Muscle layer of colon (tissue), 2 donors: ENCODE data around the gene COL13A1.

Source experiments
- H3K27ac ChIP-seq: one replicate; pipeline ENCODE4 v1.7.0; 2013; ENCODE audit warnings: low read depth, mild to moderate bottlenecking, low read length, moderate library complexity
- H3K27me3 ChIP-seq, 2 donors: one replicate each; pipeline ENCODE4 v1.7.0; 2013; ENCODE audit warnings: low read length in 2 of 2, mild to moderate bottlenecking in 2 of 2; ENCODE audit not compliant: insufficient read depth in 2 of 2, control insufficient read depth in 1 of 2
- H3K36me3 ChIP-seq: one replicate; pipeline ENCODE4 v1.7.0; 2013; ENCODE audit warnings: mild to moderate bottlenecking, low read length; ENCODE audit not compliant: insufficient read depth
- H3K4me1 ChIP-seq: one replicate; pipeline ENCODE4 v1.7.0; 2013; ENCODE audit warnings: mild to moderate bottlenecking, low read length; ENCODE audit not compliant: insufficient read depth
- H3K4me3 ChIP-seq, 2 donors: one replicate each; pipeline ENCODE4 v1.7.0; 2013; ENCODE audit warnings: low read length in 2 of 2, low read depth in 1 of 2, mild to moderate bottlenecking in 1 of 2, moderate library complexity in 1 of 2
- H3K9ac ChIP-seq: one replicate; pipeline ENCODE4 v1.7.0; 2013; ENCODE audit warnings: low read length
- H3K9me3 ChIP-seq: one replicate; pipeline ENCODE4 v1.7.0; 2013; ENCODE audit warnings: mild to moderate bottlenecking, low read length
- donor health status: abdominal sarcoma.
- donor health status: Adenocarcinoma of cecum.

Gene COL13A1

GRCh38 chr10:69870591-69870990 is 68.9 kb downstream of the COL13A1 start:
- Histone ChIP-seq H3K9me3 (no peaks in the 10 kb centered on the region), H3K36me3 (no peaks in the 10 kb centered on the region), H3K27me3 (no peaks in the 10 kb centered on the region), H3K4me1 (peaks cover 13% of the 10 kb centered on the region), H3K9ac (no peak overlapping the region), H3K4me3 (no peak overlapping the region), H3K27ac (no peak overlapping the region)

GRCh38 chr10:69871074-69871473 is 69.4 kb downstream of the COL13A1 start:
- H3K4me1 ChIP-seq: peaks cover 12% of the 10 kb centered on the region

DNA sequence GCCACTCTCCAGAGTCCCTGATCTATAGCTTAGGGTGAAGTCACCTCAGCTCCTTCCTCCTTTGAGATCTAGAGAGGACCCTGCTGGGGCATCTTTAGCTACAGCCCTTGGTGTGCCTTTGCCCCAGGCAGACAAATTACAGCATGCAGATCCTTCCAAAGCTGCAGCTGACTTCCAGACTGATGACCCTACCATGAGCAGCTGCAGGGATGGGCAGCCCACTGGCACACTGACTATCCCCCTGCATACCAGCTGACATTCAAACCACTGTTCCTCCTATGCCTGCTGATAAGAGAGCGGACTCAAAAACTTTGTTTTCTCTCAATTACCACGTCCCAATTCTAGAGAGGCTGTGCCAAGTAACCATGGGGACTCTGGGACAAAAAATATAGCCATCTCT is 70.6 kb downstream of the COL13A1 start:
- no peaks in the 10 kb centered on the region for H3K27me3 ChIP-seq
- H3K9me3 ChIP-seq: no peaks in the 10 kb centered on the region
- H3K4me1 ChIP-seq: peaks cover under 1% of the 10 kb centered on the region
- H3K9ac ChIP-seq: no peak overlapping the region
- H3K27ac ChIP-seq: no peak overlapping the region
- no peaks in the 10 kb centered on the region for H3K36me3 ChIP-seq
- H3K4me3 ChIP-seq: no peak overlapping the region

More at GRCh38 chr10:69871074-69871473, 69.4 kb downstream of the COL13A1 start:
- H3K9ac ChIP-seq: no peak overlapping the region
- no peaks in the 10 kb centered on the region for H3K27me3 ChIP-seq
- no peak overlapping the region for H3K4me3 ChIP-seq
- H3K36me3 ChIP-seq: no peaks in the 10 kb centered on the region
- H3K9me3 ChIP-seq: no peaks in the 10 kb centered on the region
- no peak overlapping the region for H3K27ac ChIP-seq

GRCh38 chr10:69873135-69873639 is 71.5 kb downstream of the COL13A1 start:
- no peaks in the 10 kb centered on the region for H3K9me3 ChIP-seq
- no peak overlapping the region for H3K4me3 ChIP-seq
- no peaks in the 10 kb centered on the region for H3K4me1 ChIP-seq
- H3K27me3 ChIP-seq: no peaks in the 10 kb centered on the region
- no peak overlapping the region for H3K9ac ChIP-seq
- H3K27ac ChIP-seq: no peak overlapping the region
- H3K36me3 ChIP-seq: no peaks in the 10 kb centered on the region

GRCh38 chr10:69874449-69874848 is 72.7 kb downstream of the COL13A1 start:
- Histone ChIP-seq H3K4me1 (peaks cover 5% of the 10 kb centered on the region), H3K36me3 (no peaks in the 10 kb centered on the region), H3K4me3 (no peak overlapping the region), H3K27ac (no peak overlapping the region), H3K27me3 (no peaks in the 10 kb centered on the region), H3K9me3 (no peaks in the 10 kb centered on the region), H3K9ac (no peak overlapping the region)

DNA sequence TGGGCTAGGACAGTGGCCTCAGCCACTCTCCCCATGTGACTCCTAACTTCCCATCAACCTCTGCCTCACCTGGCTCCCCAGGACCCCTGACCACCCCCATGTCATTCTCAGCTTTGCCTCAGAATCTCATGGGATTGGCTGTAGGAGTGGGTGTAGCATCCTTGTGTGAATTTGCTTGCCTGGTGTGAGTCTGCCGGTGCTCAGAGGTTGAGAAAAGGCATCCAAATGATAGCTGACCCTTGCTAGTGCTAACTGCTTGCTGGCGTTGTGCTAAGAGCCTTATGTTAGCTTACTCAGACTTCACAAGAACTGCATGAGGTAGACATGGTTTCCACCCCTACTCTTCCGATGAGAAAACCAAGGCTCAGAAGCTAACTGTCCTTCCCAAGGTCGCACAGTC is 74.2 kb downstream of the COL13A1 start:
- Histone ChIP-seq H3K27ac (no peak overlapping the region), H3K4me3 (no peak overlapping the region), H3K36me3 (no peaks in the 10 kb centered on the region), H3K9me3 (no peaks in the 10 kb centered on the region), H3K9ac (no peak overlapping the region), H3K4me1 (peaks cover 11% of the 10 kb centered on the region), H3K27me3 (no peaks in the 10 kb centered on the region)

GRCh38 chr10:69876286-69876685 is 74.6 kb downstream of the COL13A1 start:
- Histone ChIP-seq H3K36me3 (no peaks in the 10 kb centered on the region), H3K9me3 (no peaks in the 10 kb centered on the region), H3K27ac (no peak overlapping the region), H3K4me1 (peaks cover 11% of the 10 kb centered on the region), H3K9ac (no peak overlapping the region), H3K27me3 (no peaks in the 10 kb centered on the region), H3K4me3 (no peak overlapping the region)

- H3K27me3 ChIP-seq: no peaks in the 10 kb centered on the region
- H3K27ac ChIP-seq: no peak overlapping the region
- peaks cover 11% of the 10 kb centered on the region for H3K4me1 ChIP-seq
- H3K36me3 ChIP-seq: no peaks in the 10 kb centered on the region
- no peak overlapping the region for H3K4me3 ChIP-seq
- H3K9ac ChIP-seq: no peak overlapping the region
- no peaks in the 10 kb centered on the region for H3K9me3 ChIP-seq
Observed at GRCh38 chr10:69876931-69877330, 75.2 kb downstream of the COL13A1 start.

- Histone ChIP-seq H3K9me3 (no peaks in the 10 kb centered on the region), H3K4me3 (no peak overlapping the region), H3K27me3 (no peaks in the 10 kb centered on the region), H3K9ac (no peak overlapping the region), H3K36me3 (no peaks in the 10 kb centered on the region), H3K27ac (no peak overlapping the region), H3K4me1 (peaks cover 11% of the 10 kb centered on the region)
Observed at GRCh38 chr10:69878038-69878437, 76.3 kb downstream of the COL13A1 start.

- Histone ChIP-seq H3K9ac (no peak overlapping the region), H3K4me1 (peaks cover 11% of the 10 kb centered on the region), H3K36me3 (no peaks in the 10 kb centered on the region), H3K27me3 (no peaks in the 10 kb centered on the region), H3K9me3 (no peaks in the 10 kb centered on the region), H3K27ac (no peak overlapping the region), H3K4me3 (no peak overlapping the region)
Observed at GRCh38 chr10:69878951-69879350, 77.2 kb downstream of the COL13A1 start.

DNA sequence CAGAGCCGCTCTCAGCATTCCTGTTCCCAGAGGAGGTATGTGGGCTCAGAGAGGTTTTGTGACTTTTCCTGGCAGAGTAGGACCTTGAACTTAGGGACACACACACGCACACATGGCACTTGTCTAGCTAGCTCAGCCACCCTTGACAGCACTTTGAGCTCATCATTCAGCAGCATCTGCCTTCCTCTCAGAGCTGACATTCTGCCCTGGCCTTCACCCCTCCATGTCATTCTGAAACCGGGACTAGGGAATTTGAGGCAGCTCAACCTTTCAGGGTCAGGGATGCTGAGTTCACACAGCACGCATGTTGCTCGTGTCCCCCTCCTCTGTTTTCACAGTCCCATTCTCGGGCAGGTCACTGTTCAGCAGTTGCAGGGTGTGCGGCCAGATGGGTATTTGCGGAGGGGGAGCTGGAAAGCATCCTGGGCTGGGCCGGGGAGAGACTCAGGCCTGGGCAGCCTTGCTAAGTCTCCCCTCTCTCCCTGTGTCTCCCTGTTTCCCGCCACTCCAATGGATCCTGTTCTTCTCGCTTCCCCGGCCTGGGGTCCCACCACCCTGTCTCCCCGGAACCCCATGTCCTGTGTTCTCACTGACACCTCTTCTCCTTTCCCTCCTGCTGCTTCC is 78.0 kb downstream of the COL13A1 start:
- Histone ChIP-seq H3K27ac (no peak overlapping the region), H3K4me1 (peaks cover 11% of the 10 kb centered on the region), H3K9ac (no peak overlapping the region)

More for the DNA sequence above, 78.0 kb downstream of the COL13A1 start:
- Histone ChIP-seq H3K4me3 (no peak overlapping the region), H3K27me3 (no peaks in the 10 kb centered on the region), H3K36me3 (no peaks in the 10 kb centered on the region), H3K9me3 (no peaks in the 10 kb centered on the region)
